ENCODE data around the gene SYT9. TPM values are rescaled to one million over a fixed set of nuclear protein-coding genes. Genes with fewer than 3 reads are reported as not detected.

Gene SYT9
- total RNA-seq, 1 experiment from 2014 or later = 1.3 TPM

DNA sequence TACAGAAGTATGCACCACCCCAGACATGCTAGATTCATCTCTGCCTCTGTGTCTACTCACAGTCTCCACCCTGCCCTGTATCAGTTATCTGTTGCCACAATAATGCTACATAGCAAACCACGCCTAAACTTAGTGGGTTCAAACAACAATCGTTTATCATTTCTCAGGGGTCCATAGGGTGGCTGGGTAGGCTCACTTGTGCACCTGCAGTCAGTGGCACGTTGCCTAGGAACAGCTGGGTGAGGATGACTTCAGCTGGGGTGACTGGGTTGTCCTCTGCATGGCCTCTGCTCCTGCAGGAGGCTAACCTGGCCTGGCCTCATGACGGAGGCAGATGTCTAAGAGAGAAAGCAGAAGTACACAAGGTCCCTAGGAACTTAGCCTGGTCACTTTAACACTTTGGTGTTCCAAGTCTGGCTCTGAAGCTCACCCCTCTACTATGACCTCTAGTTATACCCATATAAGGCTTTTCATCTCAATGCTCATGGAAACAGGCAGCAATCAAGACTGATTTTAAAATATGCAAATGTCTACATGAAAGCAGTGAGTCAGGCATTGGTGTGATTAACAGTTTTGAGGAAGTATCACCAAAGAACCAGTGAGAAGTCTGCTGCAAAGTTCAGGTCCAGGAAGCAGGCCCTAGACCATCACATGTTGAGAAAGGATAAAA lies 244.3 kb downstream of the SYT9 start:
- H3K36me3 ChIP-seq (replicated peaks; ENCODE audit: control insufficient read depth, insufficient read depth, low read length) = no peaks in the 10 kb centered on the region
- no peak for DNase-seq
- H3K27me3 ChIP-seq (ENCODE audit: control insufficient read depth, insufficient read depth, low read length) = no peaks in the 10 kb centered on the region
- no peak overlapping the region for H3K4me3 ChIP-seq (ENCODE audit: insufficient read depth, low read depth, low read length)

DNA sequence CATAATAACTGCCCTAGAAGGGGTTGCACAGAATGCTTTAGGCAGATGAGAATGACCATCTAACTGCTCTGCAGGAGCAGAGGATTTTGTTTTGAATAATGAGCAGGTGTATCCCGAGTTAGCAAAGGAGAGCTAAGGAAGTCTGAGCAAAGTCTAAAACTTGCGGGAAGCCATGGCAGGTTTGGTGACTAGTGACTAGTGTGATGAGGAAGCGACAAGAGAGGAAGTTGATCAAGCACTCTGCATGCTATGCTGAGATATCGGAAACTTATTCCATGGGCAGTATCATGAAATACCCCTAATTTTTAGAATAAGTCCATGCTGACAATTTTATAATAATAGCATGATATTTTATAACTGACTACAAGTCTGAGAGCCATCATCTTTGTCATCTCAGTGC lies 246.5 kb downstream of the SYT9 start:
- Histone ChIP-seq H3K4me3 (ENCODE audit: insufficient read depth, low read depth, low read length) (no peak overlapping the region), H3K36me3 (replicated peaks; ENCODE audit: control insufficient read depth, insufficient read depth, low read length) (no peaks in the 10 kb centered on the region), H3K27me3 (ENCODE audit: control insufficient read depth, insufficient read depth, low read length) (no peaks in the 10 kb centered on the region)
- DNase-seq = no peak

DNA sequence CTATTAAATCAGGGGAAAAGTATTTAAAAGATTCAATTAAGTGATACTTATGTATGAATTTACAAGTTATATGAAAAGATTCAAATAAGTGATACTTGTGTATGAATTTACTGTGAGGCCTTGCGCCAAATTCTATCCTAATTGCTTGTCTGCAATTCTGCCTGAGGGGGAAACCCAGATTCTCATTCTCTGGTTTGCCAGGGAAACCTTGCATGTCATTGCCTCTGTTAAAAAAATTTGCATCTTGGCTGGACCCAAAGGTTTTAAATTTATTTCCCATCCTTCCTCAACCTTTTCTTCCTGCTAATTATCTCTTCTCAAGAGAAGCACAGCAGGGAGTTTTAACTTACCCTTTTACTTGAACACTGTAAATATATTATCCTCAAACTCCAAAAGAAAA lies 247.4 kb downstream of the SYT9 start:
- no peaks in the 10 kb centered on the region for H3K27me3 ChIP-seq (ENCODE audit: control insufficient read depth, insufficient read depth, low read length)
- no peaks in the 10 kb centered on the region for H3K36me3 ChIP-seq (replicated peaks; ENCODE audit: control insufficient read depth, insufficient read depth, low read length)
- no peak for DNase-seq
- H3K4me3 ChIP-seq (ENCODE audit: insufficient read depth, low read depth, low read length) = no peak overlapping the region

DNA sequence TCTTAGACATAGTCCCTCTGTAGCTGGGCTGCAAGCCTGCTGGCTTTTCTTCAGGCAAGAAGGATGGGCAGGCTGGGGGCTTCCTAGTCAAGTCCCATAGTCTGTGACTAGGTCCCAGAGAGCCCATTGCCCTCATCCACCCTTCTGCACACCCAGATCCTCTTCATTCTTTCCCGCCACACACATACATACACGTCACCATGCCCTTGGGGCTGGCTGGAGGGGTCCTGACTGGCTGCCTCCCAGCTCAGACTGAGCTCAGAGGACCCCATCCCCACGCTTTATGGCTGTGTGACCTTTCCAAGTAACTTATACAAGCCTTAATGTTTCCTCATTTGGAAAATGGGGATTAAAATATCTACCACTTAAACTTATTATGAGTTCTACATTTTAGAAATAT lies 248.5 kb downstream of the SYT9 start:
- DNase-seq = no peak
- Histone ChIP-seq H3K27me3 (ENCODE audit: control insufficient read depth, insufficient read depth, low read length) (no peaks in the 10 kb centered on the region; the same call in 1 of the 2 replicates), H3K4me3 (ENCODE audit: insufficient read depth, low read depth, low read length) (no peak overlapping the region), H3K36me3 (replicated peaks; ENCODE audit: control insufficient read depth, insufficient read depth, low read length) (no peaks in the 10 kb centered on the region)

DNA sequence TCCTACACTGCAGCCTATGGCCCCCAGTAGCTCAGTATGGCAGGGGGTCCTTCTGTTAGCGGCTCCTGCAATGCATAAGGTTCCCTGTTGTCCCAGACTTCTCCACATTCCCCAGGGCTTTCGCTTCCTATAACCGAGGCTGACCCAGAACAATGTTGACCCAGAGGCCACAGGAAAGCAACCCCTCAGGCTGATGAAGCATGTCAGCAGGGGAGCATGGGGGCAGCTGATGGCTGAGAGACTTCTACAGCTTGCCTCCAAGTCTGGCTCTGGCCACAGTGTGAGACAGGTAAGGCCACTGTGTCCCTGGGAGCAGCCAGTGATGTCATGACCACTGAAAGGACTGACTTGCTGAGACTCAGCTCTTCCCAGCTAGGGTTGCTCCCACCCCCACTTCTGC lies 249.5 kb downstream of the SYT9 start:
- no peaks in the 10 kb centered on the region for H3K36me3 ChIP-seq (replicated peaks; ENCODE audit: control insufficient read depth, insufficient read depth, low read length)
- no peak overlapping the region for H3K4me3 ChIP-seq (ENCODE audit: insufficient read depth, low read depth, low read length)
- H3K27me3 ChIP-seq (ENCODE audit: control insufficient read depth, insufficient read depth, low read length) = no peaks in the 10 kb centered on the region; the same call in 1 of the 2 replicates
- no peak for DNase-seq

DNA sequence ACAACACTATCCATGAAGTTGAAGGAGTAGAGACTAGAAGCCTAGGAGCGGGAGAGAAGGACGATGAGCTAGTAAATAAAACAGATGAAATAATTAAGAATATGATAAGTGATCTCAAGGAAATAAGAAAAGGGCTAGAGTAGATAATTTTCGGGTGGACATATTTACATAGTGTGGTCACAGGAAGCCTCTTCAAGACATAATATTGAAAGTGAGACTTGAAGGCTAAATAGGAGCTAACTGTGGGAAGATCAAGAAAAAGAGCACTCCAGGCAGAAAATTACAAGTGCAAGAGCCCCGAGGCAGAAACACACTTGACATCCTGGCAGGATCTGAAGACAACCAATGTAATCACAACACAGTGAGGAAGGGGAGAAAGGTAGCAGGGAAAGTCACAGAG lies 250.2 kb downstream of the SYT9 start:
- Histone ChIP-seq H3K36me3 (replicated peaks; ENCODE audit: control insufficient read depth, insufficient read depth, low read length) (no peaks in the 10 kb centered on the region), H3K27me3 (ENCODE audit: control insufficient read depth, insufficient read depth, low read length) (no peaks in the 10 kb centered on the region; the same call in 1 of the 2 replicates), H3K4me3 (ENCODE audit: insufficient read depth, low read depth, low read length) (no peak overlapping the region)
- no peak for DNase-seq

DNA sequence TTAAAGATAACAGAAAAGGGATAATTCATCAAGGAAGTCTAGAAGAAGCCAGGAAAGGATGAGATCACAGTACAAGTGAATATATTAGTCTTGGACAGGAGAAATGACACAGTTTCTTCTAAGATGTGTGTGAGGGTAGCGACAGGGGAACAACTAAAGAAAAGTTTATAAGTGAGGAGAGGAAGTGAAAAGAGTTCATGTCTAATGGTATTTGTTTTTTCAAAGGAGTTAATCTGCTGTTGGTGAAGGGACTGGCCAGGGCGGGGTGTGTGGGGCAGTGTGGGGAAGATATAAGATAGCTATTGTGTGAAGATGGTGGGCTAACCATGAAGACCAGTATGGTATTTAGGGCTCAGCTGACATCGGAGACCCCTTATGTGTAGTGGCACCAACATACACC lies 254.5 kb downstream of the SYT9 start:
- no peak for DNase-seq
- no peak overlapping the region for H3K4me3 ChIP-seq (ENCODE audit: insufficient read depth, low read depth, low read length)
- H3K27me3 ChIP-seq (ENCODE audit: control insufficient read depth, insufficient read depth, low read length) = no peaks in the 10 kb centered on the region; the same call in 1 of the 2 replicates
- no peaks in the 10 kb centered on the region for H3K36me3 ChIP-seq (replicated peaks; ENCODE audit: control insufficient read depth, insufficient read depth, low read length)

DNA sequence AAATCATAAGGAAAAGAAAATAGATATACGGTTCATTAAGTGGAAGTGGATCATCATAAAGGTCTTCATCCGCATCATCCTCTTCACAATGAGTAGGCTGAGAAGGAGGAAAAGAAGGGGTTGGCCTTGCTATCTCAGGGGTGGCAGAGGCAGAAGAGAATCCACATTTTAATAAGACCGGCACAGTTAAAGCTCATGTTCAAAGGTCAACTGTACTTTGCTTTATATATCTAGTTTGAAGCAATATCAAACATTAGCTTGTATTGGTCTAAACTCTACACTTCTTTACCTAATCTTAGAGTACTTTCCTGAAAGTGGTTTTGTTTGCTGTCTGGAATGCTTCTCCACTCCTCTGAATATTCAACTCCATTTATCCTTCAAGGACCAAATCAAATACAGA lies 256.4 kb downstream of the SYT9 start:
- DNase-seq = no peak
- no peaks in the 10 kb centered on the region for H3K36me3 ChIP-seq (replicated peaks; ENCODE audit: control insufficient read depth, insufficient read depth, low read length)
- no peak overlapping the region for H3K4me3 ChIP-seq (ENCODE audit: insufficient read depth, low read depth, low read length)
- no peaks in the 10 kb centered on the region; the same call in 1 of the 2 replicates for H3K27me3 ChIP-seq (ENCODE audit: control insufficient read depth, insufficient read depth, low read length)

DNA sequence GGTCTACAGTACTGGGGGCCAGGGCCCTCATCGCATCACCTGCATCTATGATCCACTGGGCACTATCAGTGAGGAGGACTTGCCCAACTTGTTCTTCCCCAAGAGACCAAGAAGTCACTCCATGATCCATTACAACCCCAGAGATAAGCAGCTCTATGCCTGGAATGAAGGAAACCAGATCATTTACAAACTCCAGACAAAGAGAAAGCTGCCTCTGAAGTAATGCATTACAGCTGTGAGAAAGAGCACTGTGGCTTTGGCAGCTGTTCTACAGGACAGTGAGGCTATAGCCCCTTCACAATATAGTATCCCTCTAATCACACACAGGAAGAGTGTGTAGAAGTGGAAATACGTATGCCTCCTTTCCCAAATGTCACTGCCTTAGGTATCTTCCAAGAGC lies 258.3 kb downstream of the SYT9 start:
- H3K36me3 ChIP-seq (replicated peaks; ENCODE audit: control insufficient read depth, insufficient read depth, low read length) = no peaks in the 10 kb centered on the region
- no peak for DNase-seq
- H3K27me3 ChIP-seq (ENCODE audit: control insufficient read depth, insufficient read depth, low read length) = peaks cover 11% of the 10 kb centered on the region
- no peak overlapping the region for H3K4me3 ChIP-seq (ENCODE audit: insufficient read depth, low read depth, low read length)

DNA sequence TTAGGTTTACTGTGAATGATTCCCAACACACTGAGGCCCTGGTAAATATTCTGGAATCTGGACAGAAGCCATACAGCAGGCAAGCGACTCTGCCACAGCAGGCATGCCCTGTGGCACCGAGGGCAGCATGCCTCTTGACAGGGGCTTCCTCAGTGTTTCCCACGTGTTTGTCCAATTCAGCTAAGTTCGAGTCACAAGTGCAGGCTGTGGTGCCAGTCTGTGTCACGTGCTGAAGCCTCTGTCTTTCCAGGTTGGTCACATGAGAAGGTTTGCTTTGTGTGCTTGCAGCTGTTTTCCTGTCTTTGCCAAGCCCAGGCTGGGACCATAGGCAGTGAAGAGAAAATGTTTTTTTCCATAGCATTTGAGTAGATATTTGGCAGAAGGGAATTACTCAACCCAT lies 259.7 kb downstream of the SYT9 start:
- DNase-seq = no peak
- Histone ChIP-seq H3K4me3 (ENCODE audit: insufficient read depth, low read depth, low read length) (no peak overlapping the region), H3K36me3 (replicated peaks; ENCODE audit: control insufficient read depth, insufficient read depth, low read length) (no peaks in the 10 kb centered on the region), H3K27me3 (ENCODE audit: control insufficient read depth, insufficient read depth, low read length) (peaks cover 15% of the 10 kb centered on the region)

DNA sequence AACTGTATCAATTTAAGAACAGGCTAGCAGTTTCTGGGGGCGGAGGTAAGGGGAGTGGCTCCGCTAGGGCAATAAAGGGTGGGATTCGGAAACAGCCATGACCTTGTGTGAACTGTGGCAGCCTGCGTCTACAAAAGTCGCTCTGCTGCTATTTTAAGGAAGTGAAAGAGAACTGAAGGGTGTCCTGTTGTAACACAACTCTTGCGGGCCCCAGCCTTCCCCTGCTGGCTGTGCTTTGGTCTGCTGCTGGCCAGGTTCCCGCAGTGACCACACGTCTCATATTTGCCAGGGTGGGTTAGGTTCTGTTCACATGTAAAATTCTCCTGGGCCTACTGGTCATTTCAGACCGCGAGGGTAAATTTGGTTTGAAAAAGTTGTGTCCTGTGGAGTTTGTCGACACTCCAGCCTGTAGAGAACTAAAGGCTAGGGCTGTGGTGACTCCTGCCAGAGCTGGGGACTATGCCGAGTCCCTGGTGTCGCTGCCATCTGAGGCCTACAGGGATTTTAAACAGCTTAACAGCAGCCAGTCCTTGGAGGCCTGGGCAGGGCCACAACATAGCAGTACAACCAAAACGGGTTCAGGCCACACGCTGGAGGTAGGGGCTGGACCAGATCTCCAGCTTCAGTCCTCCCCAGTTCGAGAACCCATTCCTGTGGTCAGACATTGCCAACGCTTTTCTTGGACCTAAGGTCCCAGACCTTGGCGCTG lies 261.0 kb downstream of the SYT9 start:
- Histone ChIP-seq H3K27me3 (ENCODE audit: control insufficient read depth, insufficient read depth, low read length) (peaks cover 15% of the 10 kb centered on the region), H3K36me3 (replicated peaks; ENCODE audit: control insufficient read depth, insufficient read depth, low read length) (no peaks in the 10 kb centered on the region), H3K4me3 (ENCODE audit: insufficient read depth, low read depth, low read length) (peak overlapping the region; percentile 77)
- peak; percentile 16 for DNase-seq

DNA sequence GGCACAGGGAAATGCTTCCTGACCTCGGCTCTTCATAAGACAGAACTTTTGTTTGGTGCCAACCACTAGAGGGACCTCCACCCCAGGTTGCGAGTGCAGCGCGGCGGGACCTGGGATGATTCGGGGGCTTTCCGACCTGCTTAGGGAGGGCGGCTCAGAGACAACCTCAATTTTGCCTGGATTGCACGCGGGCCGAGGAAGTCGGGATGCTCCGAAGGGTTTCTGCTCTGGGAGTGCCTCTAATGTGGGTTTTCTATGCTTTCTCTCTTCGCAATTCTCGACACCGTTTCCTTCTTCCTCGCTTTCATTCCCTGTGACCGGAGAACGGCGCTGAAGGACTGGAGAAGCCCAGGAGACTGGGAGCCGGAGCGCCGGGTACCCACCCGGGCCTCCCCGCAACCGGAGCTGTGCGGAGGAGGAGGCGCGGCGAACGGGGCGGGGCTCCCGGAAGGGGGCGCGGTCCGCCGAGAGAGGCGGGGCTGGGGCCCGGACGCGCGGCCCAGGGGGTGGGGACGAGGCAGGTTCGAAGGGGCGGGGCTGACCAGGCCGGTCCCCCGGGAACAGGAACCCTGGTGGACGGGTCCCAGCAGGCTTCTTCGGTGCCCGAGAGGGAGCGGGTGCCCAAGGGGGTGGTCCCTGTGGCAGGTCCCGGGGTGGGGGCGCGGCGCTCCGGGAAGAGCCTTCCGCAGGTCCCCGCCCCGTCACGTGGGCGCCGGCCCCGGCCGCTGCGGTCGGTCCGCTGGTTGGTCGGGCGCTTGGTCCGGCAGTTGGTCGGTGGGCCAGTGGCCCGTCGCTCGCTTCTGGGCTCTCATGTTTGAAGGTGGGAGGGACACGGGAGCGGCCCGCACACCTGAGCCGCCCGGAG lies 261.8 kb downstream of the SYT9 start, which contains the start of gene PPFIBP2:
Gene PPFIBP2, plus strand, starts transcription at position 766 of the 865 bp plus-strand sequence. CDS start 35,477 bp downstream, outside the sequence.
- H3K27me3 ChIP-seq (ENCODE audit: control insufficient read depth, insufficient read depth, low read length) = peaks cover 15% of the 10 kb centered on the region
- no peaks in the 10 kb centered on the region for H3K36me3 ChIP-seq (replicated peaks; ENCODE audit: control insufficient read depth, insufficient read depth, low read length)
- peak; percentile 98 for DNase-seq
- peak within 1 kb of the TSS; percentile 77 for H3K4me3 ChIP-seq (ENCODE audit: insufficient read depth, low read depth, low read length)

DNA sequence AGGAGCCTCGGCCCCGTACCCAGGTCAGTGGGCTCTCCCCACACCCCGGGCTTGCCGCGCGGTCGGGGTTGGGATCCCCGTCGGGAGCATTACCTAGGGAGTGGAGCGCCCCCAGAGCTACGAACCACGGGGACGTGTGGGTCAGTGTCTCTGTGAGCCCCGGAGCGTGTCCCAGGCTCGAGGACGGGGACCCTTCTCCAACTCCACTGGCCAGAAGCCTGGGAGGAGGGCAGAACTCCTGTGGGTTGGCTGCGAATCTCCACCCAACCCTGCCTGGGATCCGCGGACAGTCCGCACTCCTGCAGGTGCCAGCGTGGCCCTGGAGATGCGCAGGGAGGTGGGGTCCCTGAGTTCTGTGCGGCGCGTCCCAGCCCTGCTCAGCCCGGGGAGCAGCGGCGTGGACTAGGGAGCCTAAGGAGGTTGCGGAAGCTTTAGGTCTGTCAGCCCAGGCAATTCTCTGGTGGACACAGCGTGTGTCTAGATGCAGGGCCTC lies 262.4 kb downstream of the SYT9 start:
- peak overlapping the region; percentile 77 for H3K4me3 ChIP-seq (ENCODE audit: insufficient read depth, low read depth, low read length)
- peak; percentile 73 for DNase-seq
- no peaks in the 10 kb centered on the region for H3K36me3 ChIP-seq (replicated peaks; ENCODE audit: control insufficient read depth, insufficient read depth, low read length)
- H3K27me3 ChIP-seq (ENCODE audit: control insufficient read depth, insufficient read depth, low read length) = peaks cover 15% of the 10 kb centered on the region

DNA sequence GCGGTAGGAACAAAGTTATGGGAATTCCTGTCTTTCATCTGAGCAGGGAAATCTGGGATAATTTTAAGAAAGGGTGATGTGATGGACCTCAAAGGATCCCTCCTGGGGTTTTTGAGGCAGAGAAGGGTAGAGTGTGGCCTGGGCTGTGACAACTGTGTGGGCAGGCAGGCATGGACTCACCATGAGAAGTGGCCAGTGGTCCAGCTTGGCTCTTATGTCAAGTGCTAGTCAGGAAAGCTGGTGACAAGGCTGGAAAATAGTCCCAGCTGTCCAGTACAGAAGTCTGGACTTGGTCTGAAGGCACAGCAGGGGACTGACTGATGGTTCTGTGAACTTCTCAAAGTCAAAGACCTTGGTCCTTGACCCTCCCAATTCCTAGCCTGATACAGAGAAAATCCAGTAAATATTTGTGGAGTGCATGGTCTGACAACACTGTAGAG lies 263.8 kb downstream of the SYT9 start:
- Histone ChIP-seq H3K27me3 (ENCODE audit: control insufficient read depth, insufficient read depth, low read length) (peaks cover 15% of the 10 kb centered on the region), H3K36me3 (replicated peaks; ENCODE audit: control insufficient read depth, insufficient read depth, low read length) (no peaks in the 10 kb centered on the region), H3K4me3 (ENCODE audit: insufficient read depth, low read depth, low read length) (no peak overlapping the region)
- no peak for DNase-seq

Data from H7 (cell line).